Mucosa of stomach (tissue), 1 donor: ENCODE results near the gene CCNDBP1.

Experiments
- H3K27me3 ChIP-seq: one replicate; pipeline ENCODE4 v1.7.0; 2013; ENCODE audit warnings: mild to moderate bottlenecking, low read length; ENCODE audit not compliant: control insufficient read depth, insufficient read depth
- H3K36me3 ChIP-seq: one replicate; pipeline ENCODE4 v1.7.0; 2013; ENCODE audit warnings: low read length; ENCODE audit not compliant: control insufficient read depth, insufficient read depth
- H3K4me1 ChIP-seq: one replicate; pipeline ENCODE4 v1.7.0; 2013; ENCODE audit warnings: mild to moderate bottlenecking, low read length; ENCODE audit not compliant: control insufficient read depth, insufficient read depth
- H3K4me3 ChIP-seq: one replicate; pipeline ENCODE4 v1.7.0; 2013; ENCODE audit warnings: low read length
- H3K9ac ChIP-seq: one replicate; pipeline ENCODE4 v1.7.0; 2013; ENCODE audit warnings: mild to moderate bottlenecking, low read length, moderate library complexity
- H3K9me3 ChIP-seq: one replicate; pipeline ENCODE4 v1.7.0; 2013; ENCODE audit warnings: mild to moderate bottlenecking, low read length, moderate library complexity; ENCODE audit not compliant: control insufficient read depth
- donor health status: Pancreatic carcinoma.

CCNDBP1 gene

DNA sequence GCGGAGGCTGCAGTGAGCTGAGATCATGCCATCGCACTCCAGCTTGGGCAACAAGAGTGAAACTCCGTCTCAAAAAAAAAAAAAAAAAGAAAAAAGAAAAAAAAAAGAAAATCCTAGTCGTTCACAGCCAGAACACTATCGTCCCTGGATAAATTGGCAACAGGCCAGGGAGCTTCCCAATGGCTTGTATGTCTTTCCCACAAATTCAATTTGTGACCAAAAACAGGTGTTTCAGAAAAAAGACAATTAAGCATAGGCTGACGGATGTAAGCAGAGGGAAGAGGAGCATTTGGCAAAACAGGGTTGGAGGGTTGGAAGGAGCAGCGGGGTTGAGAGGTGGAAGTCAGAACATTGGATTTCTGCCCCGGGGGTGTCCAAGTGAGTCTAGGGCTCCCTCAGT, 27.1 kb downstream of the CCNDBP1 start:
- peaks cover 16% of the 10 kb centered on the region for H3K27me3 ChIP-seq
- no peaks in the 10 kb centered on the region for H3K36me3 ChIP-seq
- H3K4me1 ChIP-seq, result no peaks in the 10 kb centered on the region
- H3K9ac ChIP-seq, result no peak overlapping the region
- no peaks in the 10 kb centered on the region for H3K9me3 ChIP-seq
- H3K4me3 ChIP-seq, result no peak overlapping the region

DNA sequence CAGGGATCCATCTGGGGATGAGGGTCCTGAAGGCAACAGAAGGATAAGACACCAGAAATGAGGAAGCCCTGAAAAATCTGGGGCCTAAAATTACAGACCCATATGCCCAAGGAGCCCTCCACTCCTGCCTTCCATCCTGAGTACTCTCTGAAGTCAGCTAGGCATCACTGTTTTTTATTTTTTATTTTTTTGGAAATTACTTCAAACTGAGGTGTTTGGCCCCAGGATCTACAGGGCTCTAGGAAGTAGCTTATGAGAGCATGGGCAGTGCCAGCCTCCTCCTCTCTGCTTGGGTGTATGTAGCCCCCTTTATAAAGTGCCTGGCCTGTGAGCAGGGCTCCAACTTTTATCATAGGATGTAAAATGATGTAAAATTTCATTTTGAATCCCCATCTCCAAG, 27.7 kb downstream of the CCNDBP1 start:
- Histone ChIP-seq H3K4me3 (no peak overlapping the region), H3K36me3 (no peaks in the 10 kb centered on the region), H3K27me3 (peaks cover 13% of the 10 kb centered on the region), H3K4me1 (no peaks in the 10 kb centered on the region), H3K9me3 (no peaks in the 10 kb centered on the region), H3K9ac (no peak overlapping the region)

DNA sequence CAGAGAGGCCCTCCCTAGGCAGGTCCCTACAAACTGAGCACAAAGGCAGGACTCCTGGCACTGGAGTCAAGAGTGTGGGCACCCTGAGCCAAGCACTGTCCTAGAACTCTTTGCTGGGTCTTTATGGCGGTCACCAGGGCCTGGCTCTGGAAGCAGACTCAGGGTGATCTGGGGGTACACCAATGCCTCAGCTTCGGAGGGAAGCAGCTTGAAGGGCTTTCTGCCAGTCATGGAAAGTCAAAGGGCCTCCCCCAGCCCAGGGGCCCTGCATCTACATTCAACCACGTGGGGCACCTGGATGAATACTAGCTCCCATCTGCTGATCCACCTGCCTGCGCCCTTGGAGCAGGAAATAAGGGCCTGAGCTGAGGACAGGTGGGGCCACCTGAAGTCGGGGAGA, 28.3 kb downstream of the CCNDBP1 start:
- Histone ChIP-seq H3K27me3 (peaks cover 8% of the 10 kb centered on the region), H3K4me3 (no peak overlapping the region), H3K36me3 (no peaks in the 10 kb centered on the region), H3K9me3 (no peaks in the 10 kb centered on the region), H3K4me1 (no peaks in the 10 kb centered on the region), H3K9ac (no peak overlapping the region)

GRCh38 chr15:43214169-43214568, 29.0 kb downstream of the CCNDBP1 start:
- peaks cover 3% of the 10 kb centered on the region for H3K27me3 ChIP-seq
- H3K9me3 ChIP-seq, result no peaks in the 10 kb centered on the region
- H3K4me1 ChIP-seq, result no peaks in the 10 kb centered on the region

GRCh38 chr15:43214592-43215295, 29.5 kb downstream of the CCNDBP1 start:
- no peaks in the 10 kb centered on the region for H3K9me3 ChIP-seq
- no peak overlapping the region for H3K9ac ChIP-seq
- peaks cover under 1% of the 10 kb centered on the region for H3K27me3 ChIP-seq
- H3K4me1 ChIP-seq, result no peaks in the 10 kb centered on the region
- no peak overlapping the region for H3K4me3 ChIP-seq
- H3K36me3 ChIP-seq, result no peaks in the 10 kb centered on the region

More at GRCh38 chr15:43214169-43214568, 29.0 kb downstream of the CCNDBP1 start:
- H3K4me3 ChIP-seq, result no peak overlapping the region
- H3K36me3 ChIP-seq, result no peaks in the 10 kb centered on the region
- H3K9ac ChIP-seq, result no peak overlapping the region

GRCh38 chr15:43215961-43216360, 30.8 kb downstream of the CCNDBP1 start:
- no peaks in the 10 kb centered on the region for H3K4me1 ChIP-seq
- H3K9me3 ChIP-seq, result no peaks in the 10 kb centered on the region
- no peak overlapping the region for H3K4me3 ChIP-seq
- H3K36me3 ChIP-seq, result no peaks in the 10 kb centered on the region
- no peaks in the 10 kb centered on the region for H3K27me3 ChIP-seq
- H3K9ac ChIP-seq, result no peak overlapping the region

GRCh38 chr15:43218908-43219706, 33.9 kb downstream of the CCNDBP1 start:
- Histone ChIP-seq H3K27me3 (no peaks in the 10 kb centered on the region), H3K4me1 (no peaks in the 10 kb centered on the region), H3K9ac (no peak overlapping the region), H3K4me3 (no peak overlapping the region), H3K36me3 (no peaks in the 10 kb centered on the region), H3K9me3 (no peaks in the 10 kb centered on the region)

GRCh38 chr15:43219929-43220928, 35.0 kb downstream of the CCNDBP1 start:
- no peak overlapping the region for H3K4me3 ChIP-seq
- no peak overlapping the region for H3K9ac ChIP-seq

GRCh38 chr15:43220991-43221403, 35.8 kb downstream of the CCNDBP1 start, which contains the start of gene EPB42:
EPB42 (minus strand) TSS chr15:43221018; CDS start chr15:43220825, 193 bp downstream.
- Histone ChIP-seq H3K4me3 (no peak within 1 kb of the TSS), H3K9me3 (no peaks in the 10 kb centered on the region), H3K4me1 (no peaks in the 10 kb centered on the region), H3K36me3 (no peaks in the 10 kb centered on the region), H3K27me3 (no peaks in the 10 kb centered on the region), H3K9ac (no peak within 1 kb of the TSS)

More at GRCh38 chr15:43219929-43220928, 35.0 kb downstream of the CCNDBP1 start:
- no peaks in the 10 kb centered on the region for H3K27me3 ChIP-seq
- H3K9me3 ChIP-seq, result no peaks in the 10 kb centered on the region
- no peaks in the 10 kb centered on the region for H3K36me3 ChIP-seq
- H3K4me1 ChIP-seq, result no peaks in the 10 kb centered on the region

DNA sequence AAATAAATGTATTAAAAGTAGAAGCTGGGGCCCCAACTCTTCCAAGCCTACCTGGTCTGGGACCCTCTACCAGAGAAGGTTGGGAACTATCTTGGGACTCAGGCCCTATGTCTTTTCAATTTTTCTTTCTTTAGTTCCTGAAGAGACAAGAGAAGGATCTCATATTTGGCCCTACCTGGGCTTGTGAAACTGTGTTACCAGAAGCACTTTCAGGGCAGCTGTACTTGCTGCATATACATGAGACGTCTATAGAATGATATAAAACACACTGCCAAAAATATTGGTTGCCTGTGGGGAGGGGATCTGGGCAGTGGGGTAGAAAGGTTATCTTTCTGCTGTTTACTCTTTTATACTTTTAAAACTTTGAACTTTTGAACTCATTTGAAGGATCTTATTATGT, 36.2 kb downstream of the CCNDBP1 start:
- Histone ChIP-seq H3K4me1 (no peaks in the 10 kb centered on the region), H3K27me3 (no peaks in the 10 kb centered on the region), H3K9me3 (no peaks in the 10 kb centered on the region), H3K9ac (no peak overlapping the region), H3K36me3 (no peaks in the 10 kb centered on the region), H3K4me3 (no peak overlapping the region)

GRCh38 chr15:43225201-43225949, 40.2 kb downstream of the CCNDBP1 start:
- Histone ChIP-seq H3K9me3 (no peaks in the 10 kb centered on the region), H3K4me1 (no peaks in the 10 kb centered on the region), H3K9ac (no peak overlapping the region), H3K4me3 (no peak overlapping the region), H3K27me3 (no peaks in the 10 kb centered on the region), H3K36me3 (no peaks in the 10 kb centered on the region)
